ENCODE data around the gene EDN2. TPM values are rescaled to one million over a fixed set of nuclear protein-coding genes. Genes with fewer than 3 reads are reported as not detected.

Gene EDN2
- total and polyA plus RNA-seq, 8 donors: 1.5 to 71.8 (median 2.5) TPM; not detected in 3

DNA sequence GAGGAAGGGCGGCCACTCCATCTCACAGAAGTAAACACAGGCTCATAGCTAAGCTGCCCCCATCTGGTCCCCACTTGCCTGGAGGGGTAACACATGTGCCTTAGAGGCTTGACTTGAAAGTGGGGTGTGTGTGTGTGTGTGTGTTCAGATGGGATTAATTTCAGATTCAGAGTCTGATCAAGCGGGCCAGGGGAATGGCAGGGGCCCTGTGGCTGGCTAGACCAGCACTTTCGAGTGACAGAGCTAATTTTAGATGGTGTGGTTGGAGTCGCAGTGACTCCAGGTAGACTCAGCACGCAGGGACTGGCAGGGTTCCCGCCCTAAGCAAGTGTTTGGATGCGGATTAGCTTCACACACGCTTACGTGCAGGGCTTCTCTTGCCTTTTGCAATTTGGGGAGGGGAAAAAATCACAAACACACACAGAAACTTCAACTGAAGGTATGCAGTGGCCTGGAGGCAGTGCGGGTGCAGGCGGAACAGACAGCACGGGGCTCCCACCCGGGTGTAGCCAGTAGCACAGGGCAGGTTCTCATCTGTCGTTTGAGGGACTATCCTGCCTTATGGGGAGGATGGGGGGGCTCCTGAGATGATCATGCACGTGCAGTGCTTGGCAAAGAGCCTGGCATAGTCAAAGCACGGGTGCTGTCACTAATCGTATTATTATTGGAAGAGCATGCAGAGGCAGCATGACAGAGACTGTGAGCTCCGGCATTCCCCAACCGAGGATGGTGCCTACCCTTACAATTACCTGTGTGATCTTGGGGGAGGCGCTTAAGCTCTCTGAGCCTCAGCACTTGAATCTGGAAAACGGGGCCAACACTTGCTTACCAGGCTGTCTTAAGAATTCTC, 1.3 kb downstream of the EDN2 start:
- Histone ChIP-seq H3K4me3 (no peak overlapping the region), H3K9me3 (no peaks in the 10 kb centered on the region), H3K4me1 (peaks cover 56 to 76% (median 65%) of the 10 kb centered on the region in 4 donors), H3K36me3 (no peaks in the 10 kb centered on the region), H3K27ac (peak overlapping the region in 3 of 5 donors; percentile 17 to 75 (median 66)), H3K27me3 (peaks cover 0 to 14% (median 0%) of the 10 kb centered on the region in 3 donors)
- TF ChIP-seq POLR2AphosphoS5 (IDR thresholded peaks at IDR 0.05) (no peak), POLR2A (IDR thresholded peaks at IDR 0.05) (no peak), EP300 (IDR thresholded peaks at IDR 0.05) (no peak)
- TF ChIP-seq, protein P1, sequence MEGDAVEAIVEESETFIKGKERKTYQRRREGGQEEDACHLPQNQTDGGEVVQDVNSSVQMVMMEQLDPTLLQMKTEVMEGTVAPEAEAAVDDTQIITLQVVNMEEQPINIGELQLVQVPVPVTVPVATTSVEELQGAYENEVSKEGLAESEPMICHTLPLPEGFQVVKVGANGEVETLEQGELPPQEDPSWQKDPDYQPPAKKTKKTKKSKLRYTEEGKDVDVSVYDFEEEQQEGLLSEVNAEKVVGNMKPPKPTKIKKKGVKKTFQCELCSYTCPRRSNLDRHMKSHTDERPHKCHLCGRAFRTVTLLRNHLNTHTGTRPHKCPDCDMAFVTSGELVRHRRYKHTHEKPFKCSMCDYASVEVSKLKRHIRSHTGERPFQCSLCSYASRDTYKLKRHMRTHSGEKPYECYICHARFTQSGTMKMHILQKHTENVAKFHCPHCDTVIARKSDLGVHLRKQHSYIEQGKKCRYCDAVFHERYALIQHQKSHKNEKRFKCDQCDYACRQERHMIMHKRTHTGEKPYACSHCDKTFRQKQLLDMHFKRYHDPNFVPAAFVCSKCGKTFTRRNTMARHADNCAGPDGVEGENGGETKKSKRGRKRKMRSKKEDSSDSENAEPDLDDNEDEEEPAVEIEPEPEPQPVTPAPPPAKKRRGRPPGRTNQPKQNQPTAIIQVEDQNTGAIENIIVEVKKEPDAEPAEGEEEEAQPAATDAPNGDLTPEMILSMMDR (IDR thresholded peaks at IDR 0.05): no peak
- 62 to 68% (median 68%) methylated on average over 21 of the region's 21 CpGs for WGBS, 5 donors
- intact Hi-C loops (cut with DNase I; ENCODE audit: low total_unique reads): no loop called here
- peak in 1 of 2 donors; percentile 45 for DNase-seq

DNA sequence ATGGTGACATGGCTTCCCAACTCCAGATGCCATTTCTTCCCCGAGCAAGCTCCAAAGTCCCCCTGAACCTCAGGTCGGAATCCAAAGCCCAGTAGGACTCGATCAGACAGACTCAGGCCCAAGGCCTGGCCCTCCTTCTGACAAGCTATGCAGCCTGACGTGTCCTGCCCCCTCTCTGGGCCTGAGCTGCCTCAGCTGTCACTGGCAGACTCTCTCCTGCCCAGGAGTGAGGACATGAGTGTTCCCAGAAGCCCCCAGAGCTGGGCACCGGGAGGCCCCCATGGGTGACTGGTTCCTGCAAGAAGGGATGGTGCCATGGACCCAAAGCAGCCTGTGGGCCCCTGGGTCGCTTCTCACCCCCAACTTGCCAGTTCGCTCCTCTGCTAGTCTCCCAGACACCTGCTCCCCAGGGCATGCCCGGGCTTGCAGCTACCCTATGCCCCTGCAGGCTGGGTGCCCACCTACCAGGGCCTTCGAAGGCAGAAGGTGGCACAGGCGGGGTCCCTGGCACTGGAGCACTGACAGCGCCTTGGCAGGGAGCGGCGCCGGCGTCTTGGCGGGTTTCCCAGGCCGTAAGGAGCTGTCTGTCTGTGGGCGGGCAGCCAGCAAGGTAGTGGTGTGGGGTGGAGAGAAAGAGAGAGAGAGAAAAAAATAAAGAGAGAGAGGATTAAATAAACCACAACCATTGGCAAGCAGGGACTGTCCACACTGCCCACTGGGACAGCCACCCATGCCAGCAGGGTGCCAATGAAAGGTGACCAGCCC, 2.3 kb downstream of the EDN2 start:
- H3K27ac ChIP-seq: peak overlapping the region in 3 of 5 donors; percentile 17 to 75 (median 66)

DNA sequence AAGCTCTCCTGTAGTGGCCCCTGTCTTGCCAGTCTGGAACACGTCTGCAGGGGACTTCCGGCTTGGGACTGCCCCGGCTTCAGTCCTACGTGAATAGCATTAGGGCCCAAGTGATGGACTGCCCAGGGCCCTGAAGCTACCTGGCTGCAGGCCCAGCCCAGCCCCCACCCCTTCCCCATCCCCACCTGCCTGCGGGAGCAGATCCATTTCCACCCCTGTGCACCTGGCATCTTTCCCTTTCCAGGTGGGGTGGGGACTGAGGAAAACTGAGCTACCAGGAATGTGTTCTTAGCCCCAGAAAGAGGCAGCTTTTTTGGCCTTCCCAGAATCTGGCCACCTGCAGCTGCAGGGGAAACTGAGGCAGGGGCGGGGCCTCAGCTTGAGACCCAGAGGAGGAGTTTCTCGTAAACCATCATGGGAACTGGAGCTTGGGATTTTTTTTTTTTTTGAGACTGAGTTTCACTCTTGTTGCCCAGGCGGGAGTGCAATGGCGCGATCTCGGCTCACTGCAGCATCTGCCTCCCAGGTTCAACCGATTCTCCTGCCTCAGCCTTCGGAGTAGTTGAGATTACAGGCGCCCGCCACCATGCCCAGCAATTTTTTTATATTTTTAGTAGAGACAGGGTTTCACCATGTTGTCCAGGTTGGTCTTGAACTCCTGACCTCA, 3.2 kb downstream of the EDN2 start:
- intact Hi-C loops (cut with DNase I; ENCODE audit: low total_unique reads): no loop called here
- no peak for TF ChIP-seq POLR2AphosphoS5 (IDR thresholded peaks at IDR 0.05)
- TF ChIP-seq POLR2A (IDR thresholded peaks at IDR 0.05): no peak
- TF ChIP-seq, protein P1 (IDR thresholded peaks at IDR 0.05): no peak
- TF ChIP-seq EP300 (IDR thresholded peaks at IDR 0.05): no peak
- H3K9me3 ChIP-seq: no peaks in the 10 kb centered on the region
- H3K36me3 ChIP-seq: no peaks in the 10 kb centered on the region
- whole genome bisulfite sequencing, 5 donors: 88 to 96% (median 89%) methylated on average over 12 to 15 of the region's 15 CpGs
- peaks cover 48 to 71% (median 62%) of the 10 kb centered on the region in 4 donors for H3K4me1 ChIP-seq
- no peaks in the 10 kb centered on the region for H3K27me3 ChIP-seq
- no peak for DNase-seq
- no peak overlapping the region for H3K4me3 ChIP-seq
- H3K27ac ChIP-seq: peak overlapping the region in 1 of 5 donors; percentile 75

More for the DNA sequence above, 2.3 kb downstream of the EDN2 start:
- Histone ChIP-seq H3K4me1 (peaks cover 51 to 71% (median 62%) of the 10 kb centered on the region in 4 donors), H3K36me3 (no peaks in the 10 kb centered on the region), H3K4me3 (no peak overlapping the region), H3K9me3 (no peaks in the 10 kb centered on the region), H3K27me3 (peaks cover 0 to 6% (median 0%) of the 10 kb centered on the region in 3 donors)
- intact Hi-C loops (cut with DNase I; ENCODE audit: low total_unique reads): no loop called here
- DNase-seq: peak; percentile 79 to 92
- TF ChIP-seq, protein P1 (IDR thresholded peaks at IDR 0.05): no peak
- TF ChIP-seq POLR2AphosphoS5 (IDR thresholded peaks at IDR 0.05) (peak in 1 of 3 donors; percentile 11), EP300 (IDR thresholded peaks at IDR 0.05) (no peak), POLR2A (IDR thresholded peaks at IDR 0.05) (no peak)
- WGBS, 5 donors: 40 to 48% (median 46%) methylated on average over 13 to 18 of the region's 18 CpGs
